ACC112 (cell line): ENCODE data around the gene CNMD.
A peak's percentile ranks its signal among the peaks of the same experiment; 100 is the strongest.

Source experiments
- H2AFZ ChIP-seq: fragments of 200-600 bp; sonication (generic); one replicate; pipeline ENCODE4 v1.6.0; 2017; ENCODE audit warnings: antibody characterized with exemption, low read length; ENCODE audit not compliant: unreplicated experiment
- H3K27ac ChIP-seq: fragments of 200-600 bp; sonication (generic); 2 replicates; pipeline ENCODE4 v1.5.1; 2014; ENCODE audit warnings: low read depth, mild to moderate bottlenecking, antibody characterized with exemption, low read length, moderate library complexity
- H3K27me3 ChIP-seq: fragments of 200-600 bp; sonication (generic); 2 replicates; pipeline ENCODE4 v1.6.1; 2014; ENCODE audit warnings: mild to moderate bottlenecking, antibody characterized with exemption, low read length, moderate library complexity, mixed read lengths; ENCODE audit not compliant: insufficient read depth
- H3K36me3 ChIP-seq: fragments of 200-600 bp; sonication (generic); 2 replicates; pipeline ENCODE4 v1.6.1; 2016; ENCODE audit warnings: mild to moderate bottlenecking, antibody characterized with exemption, low read length, moderate library complexity, mixed read lengths; ENCODE audit not compliant: insufficient read depth
- H3K4me1 ChIP-seq: fragments of 200-600 bp; sonication (generic); one replicate; pipeline ENCODE4 v1.6.1; 2016; ENCODE audit warnings: low read length, mixed read lengths; ENCODE audit not compliant: insufficient read depth, unreplicated experiment, control insufficient read depth
- H3K4me3 ChIP-seq: fragments of 200-600 bp; sonication (generic); 2 replicates; pipeline ENCODE4 v1.5.1; 2014; ENCODE audit warnings: mild to moderate bottlenecking, low read depth, low read length
- H3K79me2 ChIP-seq: fragments of 200-600 bp; sonication (generic); one replicate; pipeline ENCODE4 v1.6.0; 2016; ENCODE audit warnings: low read length; ENCODE audit not compliant: control insufficient read depth, unreplicated experiment, insufficient read depth

Gene CNMD

DNA sequence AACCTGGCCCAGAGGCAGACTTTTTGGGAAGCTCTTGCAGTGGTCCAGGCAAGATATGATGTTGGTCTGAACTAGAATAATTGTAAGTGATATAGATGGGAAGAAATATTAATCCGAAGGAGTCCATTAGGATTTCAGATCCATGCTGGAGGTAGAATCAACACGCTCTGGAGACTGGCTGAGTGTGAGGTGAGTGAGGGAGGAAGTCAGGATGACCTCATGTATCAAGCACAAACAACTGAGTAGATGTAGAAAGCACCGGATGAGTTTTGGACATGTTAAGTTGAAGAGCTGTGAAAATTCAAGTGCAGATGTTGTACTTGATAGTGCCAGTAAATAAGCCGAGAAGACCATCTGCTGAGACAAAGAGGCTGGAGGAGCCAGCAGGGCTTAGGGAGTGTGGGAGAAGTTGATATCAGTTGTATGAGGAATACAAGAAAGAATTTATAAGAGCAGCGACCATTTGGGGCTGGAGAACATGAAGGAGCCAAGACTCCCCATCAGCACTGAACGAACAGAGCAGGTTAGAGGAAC is 5.3 kb upstream of the CNMD start:
- no peaks in the 10 kb centered on the region for H3K79me2 ChIP-seq
- no peak overlapping the region for H3K27ac ChIP-seq
- no peaks in the 10 kb centered on the region for H3K36me3 ChIP-seq
- H3K27me3 ChIP-seq: peaks cover 75% of the 10 kb centered on the region
- H2AFZ ChIP-seq: no peak overlapping the region
- no peaks in the 10 kb centered on the region for H3K4me1 ChIP-seq
- H3K4me3 ChIP-seq: no peak overlapping the region

DNA sequence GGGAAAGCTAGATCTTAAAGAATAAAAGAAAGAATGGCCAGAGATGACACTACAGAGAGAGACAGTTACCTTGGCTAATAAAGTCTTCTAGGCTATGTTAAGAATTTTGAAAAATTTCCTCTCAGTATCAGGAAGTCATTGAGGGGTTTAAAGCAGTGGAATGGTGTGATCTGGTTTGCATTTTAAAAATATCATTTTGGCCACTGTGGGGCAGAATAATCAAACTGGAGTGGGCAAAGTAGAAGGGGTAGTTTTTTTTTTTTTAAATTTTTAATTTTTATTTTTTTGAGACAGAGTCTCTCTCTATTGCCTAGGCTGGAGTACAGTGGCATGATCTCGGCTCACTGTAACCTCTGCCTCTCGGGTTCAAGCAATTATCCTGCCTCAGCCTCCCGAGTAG is 4.4 kb upstream of the CNMD start:
- Histone ChIP-seq H3K27ac (no peak overlapping the region), H3K27me3 (peaks cover 75% of the 10 kb centered on the region), H3K4me3 (no peak overlapping the region), H3K4me1 (no peaks in the 10 kb centered on the region), H3K79me2 (no peaks in the 10 kb centered on the region), H2AFZ (no peak overlapping the region), H3K36me3 (no peaks in the 10 kb centered on the region)

DNA sequence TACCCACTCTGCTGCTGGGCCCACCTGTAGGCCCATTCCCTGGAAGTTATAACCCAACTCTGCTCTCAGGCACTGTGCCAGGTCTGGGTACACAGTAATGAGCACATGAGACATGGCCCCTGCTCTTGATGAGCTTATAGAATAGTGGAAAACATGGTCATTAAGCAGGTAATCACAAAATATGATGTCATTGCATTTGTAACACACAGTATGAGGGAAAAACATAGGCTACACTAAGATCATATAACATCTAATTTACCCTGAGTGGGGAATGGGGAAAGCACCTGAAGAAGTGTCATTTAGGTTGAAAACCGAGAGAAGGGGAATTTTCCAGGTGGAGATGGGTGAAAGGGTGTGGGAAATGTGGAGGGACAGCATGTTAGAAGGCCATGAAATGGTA is 3.9 kb upstream of the CNMD start:
- no peaks in the 10 kb centered on the region for H3K4me1 ChIP-seq
- no peak overlapping the region for H3K4me3 ChIP-seq
- H3K27me3 ChIP-seq: peaks cover 75% of the 10 kb centered on the region
- H3K36me3 ChIP-seq: no peaks in the 10 kb centered on the region
- no peak overlapping the region for H2AFZ ChIP-seq
- H3K79me2 ChIP-seq: no peaks in the 10 kb centered on the region
- no peak overlapping the region for H3K27ac ChIP-seq

DNA sequence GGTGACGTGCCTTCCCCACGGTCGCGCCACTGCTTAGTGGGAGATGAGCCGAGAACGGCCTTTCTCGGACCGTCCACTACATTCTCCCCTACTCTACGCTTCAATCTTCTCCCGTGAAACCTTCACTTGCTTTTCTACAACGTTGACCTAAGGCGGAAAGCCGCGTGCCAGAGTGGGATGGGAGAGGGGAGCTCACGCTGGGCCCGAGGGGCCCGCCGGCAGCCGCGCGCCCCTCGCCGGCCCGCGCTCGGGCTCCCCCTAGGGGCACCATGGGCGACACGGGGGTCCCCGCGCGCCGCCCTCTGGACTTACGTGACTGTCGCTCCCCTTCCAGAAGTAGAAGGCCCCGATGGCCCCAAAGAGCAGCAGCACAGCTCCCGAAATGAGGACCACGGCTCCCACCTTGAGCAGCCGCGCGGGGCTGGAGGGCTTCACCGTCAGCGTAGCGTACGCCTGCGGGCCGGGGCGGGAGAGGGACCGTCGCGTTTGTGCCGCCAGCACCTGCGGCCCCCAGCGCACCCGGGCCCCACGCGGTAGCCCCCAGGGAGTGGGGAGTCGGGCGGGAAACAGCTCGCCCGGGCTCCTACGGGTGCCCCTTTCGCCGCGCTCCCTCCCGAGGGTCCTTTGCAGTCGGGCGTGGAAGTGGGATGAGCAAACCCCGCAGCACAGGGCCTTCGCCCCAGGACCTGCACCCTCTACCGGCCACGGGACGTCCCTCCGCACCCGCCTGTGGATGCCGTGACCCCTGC is 727 bp downstream of the CNMD start:
- H3K4me3 ChIP-seq: peak overlapping the region; percentile 46; the same call in 1 of the 2 replicates

DNA sequence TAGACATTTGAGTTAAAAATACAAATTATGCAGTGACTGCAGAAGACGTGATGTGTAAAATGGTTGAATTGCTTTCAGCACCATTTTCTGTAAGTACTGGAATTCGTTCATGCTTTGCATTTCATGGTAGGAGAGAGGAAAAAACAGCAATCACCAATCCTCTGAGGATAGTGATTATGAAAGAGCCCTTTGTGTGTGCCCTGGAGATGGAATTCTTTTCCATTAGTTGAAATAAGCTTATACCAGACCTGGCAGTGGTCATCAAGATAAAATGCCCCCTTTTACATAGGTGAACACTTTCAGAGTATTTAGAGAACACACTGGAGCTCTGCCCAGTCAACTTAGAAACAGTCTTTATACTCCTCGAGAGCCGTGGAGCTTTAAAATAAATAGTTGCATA is 1.7 kb downstream of the CNMD start:
- Histone ChIP-seq H2AFZ (no peak overlapping the region), H3K36me3 (no peaks in the 10 kb centered on the region), H3K4me3 (no peak overlapping the region), H3K27me3 (peaks cover 83% of the 10 kb centered on the region), H3K27ac (no peak overlapping the region), H3K79me2 (no peaks in the 10 kb centered on the region), H3K4me1 (no peaks in the 10 kb centered on the region)

More for the DNA sequence above, 727 bp downstream of the CNMD start:
- H3K4me1 ChIP-seq: no peaks in the 10 kb centered on the region
- H2AFZ ChIP-seq: no peak overlapping the region
- H3K36me3 ChIP-seq: no peaks in the 10 kb centered on the region
- peaks cover 80% of the 10 kb centered on the region for H3K27me3 ChIP-seq
- H3K79me2 ChIP-seq: no peaks in the 10 kb centered on the region
- H3K27ac ChIP-seq: no peak overlapping the region

DNA sequence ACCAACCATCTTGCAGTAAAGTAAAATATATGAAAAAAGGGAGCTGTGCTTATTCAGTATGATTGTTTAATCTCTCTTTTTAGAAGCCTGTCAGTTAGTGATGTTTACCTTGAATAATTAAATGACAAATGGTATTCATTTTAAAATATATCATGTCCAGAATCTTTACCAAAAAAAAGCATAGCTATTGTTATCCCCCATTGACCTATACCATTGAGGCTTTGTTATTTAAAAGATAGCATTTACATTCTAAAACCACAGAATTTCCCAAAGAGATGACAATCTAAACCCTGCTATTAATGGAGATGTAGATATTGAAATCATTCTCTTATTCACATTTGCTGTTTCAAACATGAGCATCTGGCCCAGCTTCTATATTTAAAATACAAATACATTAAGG is 2.2 kb downstream of the CNMD start:
- H2AFZ ChIP-seq: no peak overlapping the region
- no peak overlapping the region for H3K27ac ChIP-seq
- H3K27me3 ChIP-seq: peaks cover 83% of the 10 kb centered on the region
- no peaks in the 10 kb centered on the region for H3K4me1 ChIP-seq
- H3K36me3 ChIP-seq: no peaks in the 10 kb centered on the region
- no peaks in the 10 kb centered on the region for H3K79me2 ChIP-seq
- no peak overlapping the region for H3K4me3 ChIP-seq

DNA sequence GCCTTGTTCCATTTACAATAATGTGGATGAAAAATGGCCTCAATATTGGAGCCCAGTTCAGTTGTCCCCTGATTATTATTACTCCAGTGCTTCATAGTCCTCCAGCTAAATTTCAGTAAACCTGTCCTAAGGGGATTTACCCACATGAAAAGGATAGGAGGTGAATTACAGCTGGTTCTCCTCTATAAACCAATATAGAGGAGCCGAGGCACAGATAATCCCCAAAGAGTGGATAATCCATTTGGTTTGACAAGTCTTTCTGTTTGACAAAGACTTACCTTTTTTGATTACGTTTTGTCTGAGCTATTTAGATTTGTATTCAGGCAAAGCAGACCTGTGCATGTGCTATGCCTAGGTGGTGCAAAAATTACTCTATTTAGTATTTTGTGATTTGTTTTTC is 2.7 kb downstream of the CNMD start:
- Histone ChIP-seq H3K4me3 (no peak overlapping the region), H3K27ac (no peak overlapping the region)

DNA sequence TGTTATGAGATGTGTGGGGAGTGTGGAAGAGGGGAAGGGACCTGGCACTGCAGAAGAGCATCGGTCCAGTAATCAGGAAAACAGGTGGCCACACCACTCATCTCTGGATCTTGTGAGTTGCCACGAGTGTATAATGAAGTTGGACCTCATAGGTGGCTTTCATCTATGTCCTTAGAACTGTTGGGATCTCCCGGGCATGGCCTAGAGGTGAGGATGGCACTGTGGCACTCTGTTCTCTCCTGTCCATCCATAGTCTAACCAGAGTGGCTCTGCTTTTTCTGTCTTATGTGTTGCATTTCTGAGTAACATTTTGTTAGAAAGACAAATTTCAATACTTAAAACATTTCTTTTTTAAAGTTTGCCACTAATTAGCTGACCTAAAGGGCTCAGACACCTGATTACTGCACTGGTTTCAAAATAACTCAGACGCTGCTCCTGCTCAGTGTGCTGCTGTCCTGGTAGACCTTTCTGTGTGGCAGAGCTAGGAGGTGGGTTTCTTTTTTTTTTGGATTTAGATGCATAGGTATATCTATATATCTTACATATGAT is 5.5 kb downstream of the CNMD start:
- Histone ChIP-seq H3K79me2 (no peaks in the 10 kb centered on the region), H3K4me1 (no peaks in the 10 kb centered on the region), H3K27ac (no peak overlapping the region), H2AFZ (no peak overlapping the region), H3K27me3 (peaks cover 71% of the 10 kb centered on the region), H3K4me3 (no peak overlapping the region), H3K36me3 (no peaks in the 10 kb centered on the region)

More for the DNA sequence above, 2.7 kb downstream of the CNMD start:
- H2AFZ ChIP-seq: no peak overlapping the region
- no peaks in the 10 kb centered on the region for H3K79me2 ChIP-seq
- peaks cover 83% of the 10 kb centered on the region for H3K27me3 ChIP-seq
- no peaks in the 10 kb centered on the region for H3K4me1 ChIP-seq
- no peaks in the 10 kb centered on the region for H3K36me3 ChIP-seq

DNA sequence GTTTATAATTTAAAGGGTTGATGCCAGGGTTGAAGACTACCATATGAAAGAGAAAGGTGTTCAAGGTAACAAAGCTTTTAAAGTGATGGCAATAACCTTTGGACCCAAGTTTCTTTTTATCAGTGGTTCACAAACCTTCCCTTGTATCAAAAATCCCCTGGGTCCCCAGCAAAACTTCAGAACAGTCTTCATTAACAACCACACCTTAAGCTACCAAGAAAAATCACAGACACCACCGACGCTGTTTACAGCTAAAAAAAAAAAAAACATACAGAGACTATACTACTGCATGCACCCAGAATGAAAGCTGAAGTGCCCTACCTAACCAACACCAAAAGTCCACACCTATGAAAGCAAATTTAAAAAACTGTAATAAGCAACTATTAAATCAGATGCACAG is 13.4 kb downstream of the CNMD start:
- H3K4me1 ChIP-seq: no peaks in the 10 kb centered on the region
- peaks cover 24% of the 10 kb centered on the region for H3K27me3 ChIP-seq
- no peaks in the 10 kb centered on the region for H3K36me3 ChIP-seq

DNA sequence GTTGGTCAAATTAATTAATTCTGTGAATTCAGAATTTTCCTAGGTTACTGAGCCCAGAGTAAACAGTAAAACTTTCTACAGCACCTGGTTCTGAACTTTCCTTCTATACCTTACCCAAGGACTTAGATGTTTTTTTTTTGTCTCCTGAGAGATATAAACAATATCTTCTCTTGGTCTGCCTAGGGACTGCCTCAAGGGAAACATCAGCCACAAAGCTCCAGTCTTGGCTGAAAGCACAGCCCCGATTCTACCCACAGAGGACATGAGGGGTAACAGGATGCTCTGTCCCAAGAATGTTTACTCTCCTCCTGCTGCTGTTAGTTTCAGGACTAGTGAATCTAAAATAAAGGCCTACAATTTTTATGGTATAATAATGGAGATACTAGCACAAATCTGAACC is 14.3 kb downstream of the CNMD start:
- no peak overlapping the region for H2AFZ ChIP-seq
- H3K27ac ChIP-seq: no peak overlapping the region
- H3K4me3 ChIP-seq: no peak overlapping the region
- no peaks in the 10 kb centered on the region for H3K79me2 ChIP-seq
- peaks cover 16% of the 10 kb centered on the region for H3K27me3 ChIP-seq
- H3K4me1 ChIP-seq: no peaks in the 10 kb centered on the region
- no peaks in the 10 kb centered on the region for H3K36me3 ChIP-seq

More for the DNA sequence above, 13.4 kb downstream of the CNMD start:
- Histone ChIP-seq H2AFZ (no peak overlapping the region), H3K79me2 (no peaks in the 10 kb centered on the region), H3K27ac (no peak overlapping the region), H3K4me3 (no peak overlapping the region)

DNA sequence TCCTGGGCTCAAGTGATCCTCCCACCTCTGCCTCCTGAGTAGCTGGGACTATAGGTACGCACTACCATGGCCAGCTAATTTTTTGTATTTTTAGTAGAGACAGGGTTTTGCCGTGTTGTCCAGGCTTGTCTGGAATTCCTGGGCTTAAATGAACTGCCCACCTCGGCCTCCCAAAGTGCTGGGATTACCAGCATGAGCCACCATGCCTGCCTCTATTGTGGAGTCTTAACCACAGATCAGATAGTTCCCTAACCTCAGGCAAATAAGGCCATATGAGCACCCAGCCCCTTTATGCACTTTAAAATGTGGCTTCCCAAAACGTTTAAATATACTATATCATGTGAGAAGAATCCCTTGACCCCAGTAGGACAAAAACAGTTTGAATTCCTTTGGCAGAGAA is 16.4 kb downstream of the CNMD start:
- H3K4me1 ChIP-seq: no peaks in the 10 kb centered on the region
- no peaks in the 10 kb centered on the region for H3K36me3 ChIP-seq
- no peak overlapping the region for H3K27ac ChIP-seq
- peaks cover 16% of the 10 kb centered on the region for H3K27me3 ChIP-seq
- no peak overlapping the region for H2AFZ ChIP-seq
- H3K4me3 ChIP-seq: no peak overlapping the region
- no peaks in the 10 kb centered on the region for H3K79me2 ChIP-seq
